WTC11 (cell line): ENCODE data around the gene FEN1. TPM values are rescaled to one million over a fixed set of nuclear protein-coding genes. Genes with fewer than 3 reads are reported as not detected.
A peak's percentile ranks its signal among the peaks of the same experiment; 100 is the strongest.

Source experiments
- ATAC-seq: fragments of 200-7000 bp; cut with Tn5 transposase; 2 replicates; pipeline ENCODE4 v1.10.0; 2021; ENCODE audit warnings: mild to moderate bottlenecking, moderate library complexity
- CTCF ChIA-PET: fragments of 300-600 bp; sonication (Branson Sonifier 250); formaldehyde crosslinking; loops from one replicate; lab custom pipeline; 2021; ENCODE audit warnings: antibody characterized with exemption; lab: Charles Lee
- POLR2A ChIA-PET: fragments of 350-600 bp; sonication (Branson Sonifier 250); formaldehyde crosslinking; loops from one replicate; lab custom pipeline; 2021; ENCODE audit warnings: antibody characterized with exemption; lab: Charles Lee
- DNase-seq: peaks from one replicate; pipeline ENCODE4 v3.0.0; 2021; ENCODE audit warnings: low spot score
- H3K27ac Mint-ChIP-seq: 2 replicates; pipeline ENCODE4 v1.8.0; 2021; ENCODE audit warnings: mixed read lengths
- H3K27me3 Mint-ChIP-seq: 2 replicates; pipeline ENCODE4 v1.8.0; 2021; ENCODE audit warnings: low read depth, mild to moderate bottlenecking, moderate library complexity, mixed read lengths
- H3K36me3 Mint-ChIP-seq: 2 replicates; pipeline ENCODE4 v1.8.0; 2021; ENCODE audit warnings: mixed read lengths
- H3K4me1 Mint-ChIP-seq: 2 replicates; pipeline ENCODE4 v1.8.0; 2022; ENCODE audit warnings: mixed read lengths
- H3K4me3 Mint-ChIP-seq: 2 replicates; pipeline ENCODE4 v1.8.0; 2021; ENCODE audit warnings: mild to moderate bottlenecking, moderate library complexity, mixed read lengths
- H3K9me3 Mint-ChIP-seq: 2 replicates; pipeline ENCODE4 v1.8.0; 2021; ENCODE audit warnings: mixed read lengths
- AFF4 ChIP-seq: sonication (generic); formaldehyde crosslinking; IDR thresholded peaks from 2 replicates; pipeline ENCODE4 v1.8.1; 2023; ENCODE audit warnings: mild to moderate bottlenecking, missing genetic modification reagents, borderline replicate concordance
- ATF1 ChIP-seq: sonication (generic); formaldehyde crosslinking; IDR thresholded peaks from 2 replicates; pipeline ENCODE4 v1.8.1; 2023; ENCODE audit warnings: mild to moderate bottlenecking, moderate library complexity, missing genetic modification reagents
- ESRRA ChIP-seq: sonication (generic); formaldehyde crosslinking; IDR thresholded peaks from 2 replicates; pipeline ENCODE4 v1.8.1; 2022; ENCODE audit warnings: mild to moderate bottlenecking, missing genetic modification reagents, borderline replicate concordance
- ETV6 ChIP-seq: sonication (generic); formaldehyde crosslinking; IDR thresholded peaks from 2 replicates; pipeline ENCODE4 v1.8.1; 2022; ENCODE audit warnings: mild to moderate bottlenecking, missing genetic modification reagents
- SOX15 ChIP-seq: fragments of 250-450 bp; sonication (Bioruptor Pico); IDR thresholded peaks from 2 replicates; pipeline ENCODE4 v1.9.0; 2021; ENCODE audit warnings: mild to moderate bottlenecking
- TCF7 ChIP-seq: sonication (generic); formaldehyde crosslinking; IDR thresholded peaks from 2 replicates; pipeline ENCODE4 v1.8.0; 2022; ENCODE audit warnings: mild to moderate bottlenecking, low read depth, missing genetic modification reagents, moderate library complexity
- ZNF423 ChIP-seq: fragments of 250-450 bp; sonication (Bioruptor Pico); IDR thresholded peaks from 2 replicates; pipeline ENCODE4 v2.1.2; 2022; ENCODE audit warnings: mild to moderate bottlenecking, moderate library complexity
- total RNA-seq: library from RNA; stranded (reverse); gene quantifications from 3 replicates; pipeline ENCODE4 v1.2.3, GENCODE V29; 2021
- TF ChIP-seq, protein P1 (sequence below): fragments of 250-450 bp; sonication (Bioruptor Pico); IDR thresholded peaks from 2 replicates; pipeline ENCODE4 v1.9.0; 2021; ENCODE audit warnings: mild to moderate bottlenecking, borderline replicate concordance
- TF ChIP-seq, protein P2 (sequence below): fragments of 250-450 bp; sonication (Bioruptor Pico); conservative IDR thresholded peaks from 2 replicates; pipeline ENCODE4 v1.9.0; 2021; ENCODE audit warnings: mild to moderate bottlenecking

Gene FEN1
- total RNA-seq, 1 experiment from 2014 or later: 96.3 TPM

GRCh38 chr11:61846362-61847020 lies 53.8 kb downstream of the FEN1 start:
- peak overlapping the region; percentile 63; the same call in 1 of the 2 replicates for H3K27ac Mint-ChIP-seq
- no peak for DNase-seq
- CTCF ChIA-PET: interaction anchor here (0.6 to 1.2 kb wide), 3 partner anchors 49 to 288 kb away, joined by 3 to 7 read pairs (median 4); no protein-coding TSS in a partner anchor
- POLR2A ChIA-PET: no interaction called here
- H3K27me3 Mint-ChIP-seq: no peaks in the 10 kb centered on the region
- peaks cover 3% of the 10 kb centered on the region; the same call in 1 of the 2 replicates for H3K4me1 Mint-ChIP-seq
- no peaks in the 10 kb centered on the region for H3K9me3 Mint-ChIP-seq
- ATAC-seq: no peak
- H3K36me3 Mint-ChIP-seq: peaks cover 87% of the 10 kb centered on the region
- no peak for TF ChIP-seq ESRRA (CRISPR knock-in tag)
- TF ChIP-seq SOX15 (CRISPR knock-in tag): no peak
- TF ChIP-seq AFF4 (CRISPR knock-in tag): no peak
- TF ChIP-seq ETV6 (CRISPR knock-in tag): no peak
- TF ChIP-seq TCF7 (CRISPR knock-in tag): no peak
- TF ChIP-seq, protein P1, sequence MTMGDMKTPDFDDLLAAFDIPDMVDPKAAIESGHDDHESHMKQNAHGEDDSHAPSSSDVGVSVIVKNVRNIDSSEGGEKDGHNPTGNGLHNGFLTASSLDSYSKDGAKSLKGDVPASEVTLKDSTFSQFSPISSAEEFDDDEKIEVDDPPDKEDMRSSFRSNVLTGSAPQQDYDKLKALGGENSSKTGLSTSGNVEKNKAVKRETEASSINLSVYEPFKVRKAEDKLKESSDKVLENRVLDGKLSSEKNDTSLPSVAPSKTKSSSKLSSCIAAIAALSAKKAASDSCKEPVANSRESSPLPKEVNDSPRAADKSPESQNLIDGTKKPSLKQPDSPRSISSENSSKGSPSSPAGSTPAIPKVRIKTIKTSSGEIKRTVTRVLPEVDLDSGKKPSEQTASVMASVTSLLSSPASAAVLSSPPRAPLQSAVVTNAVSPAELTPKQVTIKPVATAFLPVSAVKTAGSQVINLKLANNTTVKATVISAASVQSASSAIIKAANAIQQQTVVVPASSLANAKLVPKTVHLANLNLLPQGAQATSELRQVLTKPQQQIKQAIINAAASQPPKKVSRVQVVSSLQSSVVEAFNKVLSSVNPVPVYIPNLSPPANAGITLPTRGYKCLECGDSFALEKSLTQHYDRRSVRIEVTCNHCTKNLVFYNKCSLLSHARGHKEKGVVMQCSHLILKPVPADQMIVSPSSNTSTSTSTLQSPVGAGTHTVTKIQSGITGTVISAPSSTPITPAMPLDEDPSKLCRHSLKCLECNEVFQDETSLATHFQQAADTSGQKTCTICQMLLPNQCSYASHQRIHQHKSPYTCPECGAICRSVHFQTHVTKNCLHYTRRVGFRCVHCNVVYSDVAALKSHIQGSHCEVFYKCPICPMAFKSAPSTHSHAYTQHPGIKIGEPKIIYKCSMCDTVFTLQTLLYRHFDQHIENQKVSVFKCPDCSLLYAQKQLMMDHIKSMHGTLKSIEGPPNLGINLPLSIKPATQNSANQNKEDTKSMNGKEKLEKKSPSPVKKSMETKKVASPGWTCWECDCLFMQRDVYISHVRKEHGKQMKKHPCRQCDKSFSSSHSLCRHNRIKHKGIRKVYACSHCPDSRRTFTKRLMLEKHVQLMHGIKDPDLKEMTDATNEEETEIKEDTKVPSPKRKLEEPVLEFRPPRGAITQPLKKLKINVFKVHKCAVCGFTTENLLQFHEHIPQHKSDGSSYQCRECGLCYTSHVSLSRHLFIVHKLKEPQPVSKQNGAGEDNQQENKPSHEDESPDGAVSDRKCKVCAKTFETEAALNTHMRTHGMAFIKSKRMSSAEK (CRISPR knock-in tag): no peak
- no peak for TF ChIP-seq ZNF423
- TF ChIP-seq ATF1 (CRISPR knock-in tag): no peak
- TF ChIP-seq, protein P2, sequence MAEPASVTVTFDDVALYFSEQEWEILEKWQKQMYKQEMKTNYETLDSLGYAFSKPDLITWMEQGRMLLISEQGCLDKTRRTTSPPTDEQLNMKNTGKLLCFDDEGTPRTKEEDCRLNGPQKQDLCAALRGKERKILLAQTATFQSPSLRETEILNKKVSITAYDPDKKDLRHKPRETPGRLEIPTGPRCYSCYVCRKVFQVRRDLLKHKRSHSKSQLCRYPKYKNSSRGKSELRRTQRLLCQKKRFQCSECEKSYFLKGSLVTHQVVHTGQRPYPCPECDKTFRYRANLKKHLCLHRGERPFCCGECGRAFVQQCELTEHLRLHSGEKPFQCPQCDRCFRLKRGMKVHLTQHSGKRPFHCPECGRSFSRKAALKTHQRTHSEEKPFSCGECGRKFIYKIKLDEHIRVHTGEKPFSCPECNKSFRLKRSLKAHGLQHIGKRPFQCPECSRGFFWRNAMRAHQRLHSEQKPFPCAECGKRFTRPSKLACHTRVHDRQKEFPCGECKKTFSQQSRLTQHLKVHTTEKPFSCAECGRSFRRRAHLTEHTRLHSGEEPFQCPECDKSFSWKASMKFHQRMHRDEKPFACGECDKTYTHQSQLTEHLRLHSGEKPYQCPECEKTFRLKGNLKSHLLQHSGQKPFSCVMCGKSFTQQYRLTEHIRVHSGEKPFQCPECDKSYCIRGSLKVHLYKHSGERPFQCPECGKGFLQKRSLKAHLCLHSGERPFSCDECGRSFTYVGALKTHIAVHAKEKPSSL (CRISPR knock-in tag): no peak
- H3K4me3 Mint-ChIP-seq: no peak overlapping the region

Other genes with a start within 250 kb of the FEN1 start
- gene SYT7, start 211.8 kb upstream of the FEN1 start, total RNA-seq: 12.5 to 18.9 TPM (median 18.2 TPM) in 3 replicates
- gene DAGLA, start 112.5 kb upstream of the FEN1 start, total RNA-seq: 3.1 to 3.4 TPM (median 3.4 TPM) in 3 replicates
- 4.9 to 5.9 TPM (median 5.2 TPM) in 3 replicates for gene MYRF, start 40.3 kb upstream of the FEN1 start, total RNA-seq
- 175 to 192 TPM (median 190 TPM) in 3 replicates for gene TMEM258, start 312 bp upstream of the FEN1 start, total RNA-seq
- 105 to 108 TPM (median 105 TPM) in 3 replicates for gene FADS1, start 24.1 kb downstream of the FEN1 start, total RNA-seq
- gene FADS2, start 35.4 kb downstream of the FEN1 start, total RNA-seq: 416 to 423 TPM (median 422 TPM) in 3 replicates
- 47.4 to 50.0 TPM (median 49.3 TPM) in 3 replicates for gene FADS3, start 98.6 kb downstream of the FEN1 start, total RNA-seq
- 7.2 to 11.1 TPM (median 8.9 TPM) in 3 replicates for gene RAB3IL1, start 124.7 kb downstream of the FEN1 start, total RNA-seq
- 0.17 to 0.32 TPM (median 0.21 TPM) in 3 replicates for gene BEST1, start 157.4 kb downstream of the FEN1 start, total RNA-seq
- gene FTH1, start 174.7 kb downstream of the FEN1 start, total RNA-seq: 1,108 to 1,272 TPM (median 1,247 TPM) in 3 replicates